Activated CD8-positive, alpha-beta memory T cell treated with anti-CD3 and anti-CD28 coated beads, Interleukin-2, amount 50 U/mL, for 4 hours (primary cell): ENCODE data around the gene ZNF423.

Experiments
- DNase-seq: peaks from one replicate; pipeline ENCODE4 v3.0.0-alpha.2; 2020

The ZNF423 gene

GRCh38 chr16:49869731-49870130 is 13.8 kb upstream of the ZNF423 start:
- no peak for DNase-seq

- no peak for DNase-seq
Measured at GRCh38 chr16:49867796-49868668, 12.1 kb upstream of the ZNF423 start.

- no peak for DNase-seq
Measured at GRCh38 chr16:49867234-49867633, 11.3 kb upstream of the ZNF423 start.

GRCh38 chr16:49866595-49867071 is 10.7 kb upstream of the ZNF423 start:
- no peak for DNase-seq

- no peak for DNase-seq
Measured at GRCh38 chr16:49862694-49863093, 6.8 kb upstream of the ZNF423 start.

GRCh38 chr16:49861299-49861698 is 5.4 kb upstream of the ZNF423 start:
- DNase-seq, result no peak

GRCh38 chr16:49860593-49860992 is 4.7 kb upstream of the ZNF423 start:
- no peak for DNase-seq

GRCh38 chr16:49859125-49859811 is 3.4 kb upstream of the ZNF423 start:
- DNase-seq, result no peak

GRCh38 chr16:49858200-49859124 is 2.5 kb upstream of the ZNF423 start:
- peak; percentile 51 for DNase-seq

GRCh38 chr16:49857423-49858181 is 1.7 kb upstream of the ZNF423 start:
- DNase-seq, result peak; percentile 29

- no peak for DNase-seq
Measured at GRCh38 chr16:49856672-49857330, 889 bp upstream of the ZNF423 start.

GRCh38 chr16:49855280-49855821 is 561 bp downstream of the ZNF423 start:
- DNase-seq, result peak; percentile 61

GRCh38 chr16:49854796-49855203 is 1.1 kb downstream of the ZNF423 start:
- DNase-seq, result no peak

GRCh38 chr16:49854188-49854795 is 1.6 kb downstream of the ZNF423 start:
- DNase-seq, result no peak

- no peak for DNase-seq
Measured at GRCh38 chr16:49852279-49852678, 3.6 kb downstream of the ZNF423 start.

- DNase-seq, result no peak
Measured at GRCh38 chr16:49851468-49851787, 4.5 kb downstream of the ZNF423 start.

GRCh38 chr16:49850558-49851467 is 5.1 kb downstream of the ZNF423 start:
- DNase-seq, result no peak

- DNase-seq, result no peak
Measured at GRCh38 chr16:49849754-49850108, 6.2 kb downstream of the ZNF423 start.

GRCh38 chr16:49849037-49849753 is 6.7 kb downstream of the ZNF423 start:
- no peak for DNase-seq
